Activated T-cell treated with anti-CD3 and anti-CD28 coated beads for 24 hours (primary cell): ENCODE data around the gene DIRAS3.
"Not testable (repeated sequence)": the region's sequence is repeated elsewhere in the genome, so short reads cannot be mapped to it uniquely, and the experiment has no call there.

ENCODE experiments used
- DNase-seq: peaks from one replicate; pipeline ENCODE4 v3.0.0-alpha.2; 2020; ENCODE audit warnings: low read depth

DIRAS3 gene

GRCh38 chr1:68024635-68025338 is 25.6 kb downstream of the DIRAS3 start:
- no peak for DNase-seq

GRCh38 chr1:68016381-68016780 is 34.0 kb downstream of the DIRAS3 start:
- DNase-seq = no peak

- no peak for DNase-seq
These were observed 34.5 kb downstream of the DIRAS3 start for GRCh38 chr1:68015971-68016370.

- DNase-seq = no peak
These were observed 35.1 kb downstream of the DIRAS3 start for GRCh38 chr1:68015369-68015768.

- DNase-seq = no peak
These were observed 37.1 kb downstream of the DIRAS3 start for GRCh38 chr1:68013351-68013750.

- DNase-seq = no peak
These were observed 38.6 kb downstream of the DIRAS3 start for GRCh38 chr1:68011657-68012375.

- DNase-seq = no peak
These were observed 39.9 kb downstream of the DIRAS3 start for GRCh38 chr1:68010543-68010942.

GRCh38 chr1:68010090-68010489 is 40.3 kb downstream of the DIRAS3 start:
- no peak for DNase-seq

- not testable (repeated sequence) for DNase-seq
These were observed 46.8 kb downstream of the DIRAS3 start for GRCh38 chr1:68003626-68004025.

GRCh38 chr1:68000191-68000590 is 50.2 kb downstream of the DIRAS3 start:
- DNase-seq = no peak

- DNase-seq = no peak
These were observed 52.7 kb downstream of the DIRAS3 start for GRCh38 chr1:67997746-67998145.
